ENCODE measurements around the gene FBXW4.
A peak's percentile ranks its signal among the peaks of the same experiment; 100 is the strongest.

FBXW4 gene

DNA sequence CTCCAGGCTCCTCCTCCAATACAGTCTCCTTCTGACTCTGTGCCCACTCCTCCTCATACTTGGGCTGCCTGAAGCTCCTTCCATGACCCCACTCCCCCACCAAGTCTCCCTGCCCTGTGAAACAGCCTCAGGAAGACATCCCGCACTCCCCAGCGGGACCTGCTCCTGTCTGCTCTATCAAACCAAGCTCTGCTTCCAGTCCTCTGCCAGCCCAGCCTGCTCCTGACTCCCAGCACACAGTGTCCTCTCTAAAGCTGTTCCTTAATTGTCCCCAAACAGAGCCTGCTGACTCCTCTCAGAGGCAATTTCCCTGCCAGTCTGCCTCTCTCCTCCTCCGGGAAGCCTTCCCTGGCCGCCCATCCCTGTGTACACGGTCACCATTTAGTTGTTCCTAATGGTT, 116.8 kb downstream of the FBXW4 start:
- DNase-seq: no peak

- DNase-seq: no peak
Observed at GRCh38 chr10:101577121-101577871, 117.7 kb downstream of the FBXW4 start.

GRCh38 chr10:101576211-101576863, 118.6 kb downstream of the FBXW4 start:
- DNase-seq: no peak

DNA sequence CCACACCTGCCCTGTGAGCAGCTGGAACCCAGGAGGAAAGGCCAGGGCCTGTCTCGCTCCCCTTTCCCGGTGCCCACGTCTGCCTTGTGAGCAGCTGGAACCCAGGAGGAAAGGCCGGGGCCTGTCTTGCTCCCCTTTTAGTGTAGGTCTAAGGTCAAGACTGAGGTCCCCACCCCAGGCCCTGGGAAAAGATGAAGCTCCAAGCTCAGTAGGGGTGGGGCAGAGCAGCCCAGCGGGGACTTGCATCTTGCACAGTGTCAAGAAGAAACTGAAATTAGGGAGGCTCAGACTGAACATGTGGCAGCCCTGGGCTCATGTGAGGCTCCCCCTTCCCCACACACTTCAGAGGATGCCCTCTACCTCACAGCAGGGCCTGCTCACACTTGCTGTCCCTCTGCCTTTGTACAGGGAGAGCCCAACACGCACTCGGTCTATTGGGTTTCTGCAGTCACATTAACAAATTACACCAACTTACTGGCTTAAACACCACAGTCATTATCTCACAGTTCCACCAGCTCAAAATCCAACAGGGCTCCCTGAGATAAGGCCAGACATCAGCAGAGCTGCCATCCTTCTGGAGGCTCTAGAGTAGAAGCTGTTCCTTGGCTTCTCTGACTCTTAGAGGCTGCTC, 119.3 kb downstream of the FBXW4 start:
- DNase-seq: no peak

- no peak for DNase-seq
Observed at GRCh38 chr10:101575091-101575490, 119.9 kb downstream of the FBXW4 start.

- DNase-seq: no peak
Observed at GRCh38 chr10:101573885-101574753, 120.9 kb downstream of the FBXW4 start.

DNA sequence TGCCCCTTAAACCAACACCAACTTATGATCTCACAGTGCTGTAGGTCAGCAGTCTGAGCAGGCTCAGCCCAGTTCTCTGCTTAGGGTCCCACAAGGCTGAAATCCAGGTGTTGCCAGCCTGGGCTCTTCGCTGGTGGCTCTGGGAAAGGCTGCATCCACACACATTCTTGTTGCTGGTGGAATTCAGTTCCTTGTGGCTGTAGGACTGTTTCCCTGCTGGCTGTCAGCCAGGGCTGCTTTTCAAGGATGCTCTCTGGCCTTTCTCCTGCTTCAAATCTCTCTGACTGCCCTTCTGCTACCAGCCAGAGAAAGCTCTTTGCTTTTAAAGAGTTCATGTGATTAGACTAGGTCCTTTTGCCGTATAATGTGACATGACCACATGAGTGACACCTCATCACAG, 122.2 kb downstream of the FBXW4 start:
- DNase-seq: no peak

DNA sequence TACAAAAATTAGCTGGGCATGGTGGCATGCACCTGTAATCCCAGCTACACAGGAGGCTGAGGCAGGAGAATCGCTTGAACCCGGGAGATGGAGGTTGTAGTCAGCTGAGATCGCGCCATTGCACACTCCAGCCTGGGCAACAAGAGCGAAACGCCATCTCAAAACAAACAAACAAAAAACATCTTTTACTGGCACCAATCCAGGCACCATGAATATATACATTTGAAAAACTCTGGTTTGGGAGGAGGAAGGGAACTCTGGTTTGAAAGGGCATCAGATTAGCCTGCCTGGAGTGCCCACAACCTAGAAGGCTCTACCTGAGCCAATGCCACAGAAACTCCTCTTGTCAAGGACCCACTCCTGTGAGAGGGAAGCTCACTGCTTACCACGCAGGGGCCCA, 122.8 kb downstream of the FBXW4 start:
- no peak for DNase-seq

GRCh38 chr10:101571271-101571925, 123.6 kb downstream of the FBXW4 start:
- DNase-seq: no peak

GRCh38 chr10:101570428-101571270, 124.3 kb downstream of the FBXW4 start:
- DNase-seq: no peak

DNA sequence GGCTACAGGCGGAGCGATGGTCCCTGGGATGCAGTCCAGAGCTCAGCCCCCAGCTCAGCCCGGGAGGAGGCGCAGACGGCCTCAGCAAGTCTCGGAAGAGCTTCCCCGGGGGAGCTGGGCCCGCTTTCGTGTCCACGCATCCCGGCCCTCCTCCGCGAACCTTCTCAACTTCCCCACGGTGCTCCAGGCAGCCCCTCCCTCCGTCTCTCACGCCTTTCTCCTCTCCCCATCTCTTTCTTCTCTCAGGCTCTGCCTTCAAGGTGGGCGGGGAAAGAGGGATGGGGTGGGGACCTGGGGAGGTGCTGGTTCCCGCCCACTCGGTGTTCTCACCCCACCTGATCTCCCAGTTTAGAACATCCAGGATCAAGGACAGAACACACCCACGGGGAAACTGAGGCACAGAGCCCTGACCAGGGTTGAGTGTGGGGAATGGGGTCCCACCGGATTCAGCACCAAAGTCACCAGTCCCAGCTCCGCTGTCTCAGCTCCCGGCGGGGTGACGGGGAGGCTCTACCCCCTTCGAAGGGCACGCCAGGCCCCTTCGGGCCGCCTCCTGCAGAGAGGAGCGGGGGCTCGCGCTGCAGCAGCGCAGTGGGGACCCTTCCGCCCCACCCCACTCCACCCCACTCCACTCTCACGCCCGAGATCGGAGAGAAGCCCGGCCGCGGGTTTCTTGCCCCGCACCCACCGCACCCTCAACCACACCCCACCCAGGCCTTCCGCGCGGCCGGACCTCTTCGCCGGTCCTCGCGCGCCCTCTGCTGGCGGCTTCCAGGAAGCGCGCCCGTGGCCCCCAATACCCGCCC, 125.1 kb downstream of the FBXW4 start:
- DNase-seq: peak; percentile 35

- DNase-seq: no peak
Observed at GRCh38 chr10:101569323-101569621, 125.7 kb downstream of the FBXW4 start.

DNA sequence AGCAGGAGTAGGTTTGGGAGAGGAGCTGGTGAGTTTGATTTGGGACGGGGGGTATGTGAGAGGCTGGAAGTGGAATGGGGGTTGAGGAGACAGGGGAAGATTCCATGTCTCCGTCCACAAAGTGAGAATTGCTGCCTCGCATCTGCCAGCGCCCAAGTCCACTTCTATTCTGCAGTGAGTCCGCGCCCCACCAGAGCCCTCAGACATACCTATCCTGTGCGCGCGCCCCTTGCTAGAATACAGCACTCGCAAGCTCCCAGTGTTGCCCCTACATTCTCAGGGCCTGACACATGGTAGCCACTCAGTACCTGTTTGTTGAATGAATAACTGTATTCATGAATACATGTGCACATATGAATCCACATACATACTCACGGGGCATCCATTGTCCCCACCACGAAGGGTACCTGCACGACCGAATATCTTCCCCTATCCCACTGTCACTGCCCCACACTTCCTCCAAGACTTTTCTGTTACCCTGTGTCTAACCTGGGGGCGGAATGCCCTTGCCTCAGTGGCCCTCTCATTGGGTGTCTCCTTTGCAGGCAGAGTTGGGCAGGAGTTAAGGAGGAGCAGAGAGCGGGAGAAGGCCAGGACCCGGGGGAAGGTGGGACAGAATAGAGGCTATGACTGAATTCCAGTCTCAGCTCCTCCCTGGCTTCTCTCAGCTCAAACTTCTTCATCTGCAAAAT, 126.8 kb downstream of the FBXW4 start:
- DNase-seq: no peak

- DNase-seq: no peak
Observed at GRCh38 chr10:101567165-101568006, 127.6 kb downstream of the FBXW4 start.

DNA sequence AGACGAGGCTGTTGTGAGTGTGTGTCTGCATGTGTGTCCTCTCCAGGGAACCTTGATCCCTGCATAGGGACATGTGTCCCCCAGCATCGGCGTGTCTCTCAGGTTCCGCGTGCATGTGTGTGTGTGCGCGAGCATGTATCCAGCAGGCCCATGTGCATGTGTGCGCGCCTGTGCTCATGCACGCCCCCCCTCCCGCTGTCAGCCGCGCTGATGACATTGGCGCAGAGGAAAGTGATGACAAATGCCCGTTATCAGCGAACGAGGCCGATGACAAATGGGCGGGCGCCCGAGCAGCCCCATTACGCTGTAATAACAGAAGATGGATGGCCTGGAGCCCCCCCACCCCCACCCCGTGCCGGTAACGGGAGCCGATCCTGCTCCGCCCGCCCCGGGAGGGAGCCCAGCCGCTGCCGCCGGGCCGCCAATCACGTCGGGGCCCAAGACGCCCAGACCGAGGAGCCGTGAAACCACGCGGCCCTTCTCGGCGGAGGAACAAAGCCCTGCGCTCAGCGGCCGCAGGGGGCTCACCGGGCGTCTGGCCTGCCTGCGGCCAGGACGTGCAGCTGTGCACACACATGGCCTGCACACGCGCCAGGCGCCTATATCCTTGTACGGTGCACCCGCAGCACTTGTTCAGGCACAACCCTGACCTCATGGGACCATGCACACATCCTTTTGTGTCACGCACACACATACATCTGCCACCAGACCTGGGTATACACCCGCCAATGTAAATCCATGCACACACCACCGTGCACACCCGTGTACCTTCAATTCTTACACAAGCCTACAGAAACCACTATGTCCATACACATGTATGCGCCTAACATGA, 128.4 kb downstream of the FBXW4 start:
- DNase-seq: no peak

- DNase-seq: no peak
Observed at GRCh38 chr10:101565936-101566332, 129.0 kb downstream of the FBXW4 start.

DNA sequence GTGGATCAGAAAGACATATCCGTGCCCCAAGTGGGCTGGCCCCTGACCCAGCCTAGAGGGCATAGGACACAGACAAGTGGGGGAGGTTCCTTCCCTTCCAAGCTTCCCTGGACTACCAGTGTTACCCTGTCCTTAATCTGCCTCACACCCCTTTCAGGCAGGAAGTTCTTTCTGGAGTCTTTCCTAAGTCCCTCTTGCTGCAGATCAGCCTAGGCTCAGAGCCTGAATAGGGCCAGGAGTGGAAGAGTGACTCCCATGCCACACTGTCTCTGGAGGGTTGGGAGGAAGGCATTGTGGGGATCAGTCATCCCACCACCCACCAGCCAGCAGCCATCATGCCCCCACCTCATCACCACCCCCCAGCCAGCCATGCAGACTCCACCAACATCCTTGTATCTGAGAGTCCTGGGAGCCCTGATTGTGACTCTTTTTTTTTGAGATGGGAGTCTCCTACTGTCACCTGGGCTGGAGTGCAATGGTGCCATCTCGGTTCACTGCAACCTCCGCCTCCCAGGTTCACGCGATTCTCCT, 129.5 kb downstream of the FBXW4 start:
- no peak for DNase-seq

GRCh38 chr10:101564490-101564991, 130.4 kb downstream of the FBXW4 start:
- no peak for DNase-seq
